Thyroid gland (tissue), 4 donors: ENCODE data around the gene AKR1C2. TPM values are rescaled to one million over a fixed set of nuclear protein-coding genes. Genes with fewer than 3 reads are reported as not detected.
"Not testable (repeated sequence)": the region's sequence is repeated elsewhere in the genome, so short reads cannot be mapped to it uniquely, and the experiment has no call there.

Source experiments
- DNase-seq, 2 donors: peaks; one replicate each; pipeline ENCODE4 v3.0.0-alpha.2; 2019
- H3K27ac ChIP-seq, 3 donors: fragments of 200-600 bp; sonication (generic); 1 replicate in 2 of 3; 2 replicates in 1 of 3; pipeline ENCODE4 v1.5.1; 2016 to 2019; ENCODE audit warnings: mild to moderate bottlenecking in 1 of 3, moderate library complexity in 1 of 3
- H3K27me3 ChIP-seq: fragments of 200-600 bp; sonication (generic); one replicate; pipeline ENCODE4 v1.5.1; 2019
- H3K36me3 ChIP-seq, 2 donors: fragments of 200-600 bp; sonication (generic); one replicate each; pipeline ENCODE4 v1.5.1; 2016 to 2019
- H3K4me1 ChIP-seq, 2 donors: fragments of 200-600 bp; sonication (generic); one replicate each; pipeline ENCODE4 v1.5.1; 2017 to 2019
- H3K4me3 ChIP-seq, 3 donors: fragments of 200-600 bp; sonication (generic); replicated peaks in 1 of 3; 1 replicate in 2 of 3; 2 replicates in 1 of 3; pipeline ENCODE4 v1.5.1; 2016; ENCODE audit warnings: mild to moderate bottlenecking in 1 of 3
- H3K9me3 ChIP-seq: fragments of 200-600 bp; sonication (generic); one replicate; pipeline ENCODE4 v1.5.1; 2017
- CTCF ChIP-seq, 6 experiments: fragments of 200-600 bp in 3 of 6; fragments of 450-650 bp in 3 of 6; sonication (generic) in 3 of 6; IDR thresholded peaks; one replicate each; pipeline ENCODE4 v1.5.1; 2016 to 2019; ENCODE audit warnings: antibody characterized with exemption in 6 of 6, mild to moderate bottlenecking in 2 of 6, inconsistent platforms in 1 of 6, moderate library complexity in 1 of 6
- POLR2A ChIP-seq, 2 donors: fragments of 450-650 bp; IDR thresholded peaks; one replicate each; pipeline ENCODE4 v1.6.1; 2017; ENCODE audit warnings: antibody characterized with exemption in 2 of 2, mild to moderate bottlenecking in 2 of 2, moderate library complexity in 1 of 2
- WGBS, 2 donors: methylation state at CpG; one replicate each; pipeline ENCODE4 v1.1.5; 2017; 5-methylcytosine and 5-hydroxymethylcytosine counted together
- intact Hi-C: fragments of 100-400 bp; cut with DNase I; formaldehyde crosslinking; loops from one replicate; pipeline ENCODE4 v1.15.1; 2023
- total RNA-seq, 4 donors: library from RNA; depleted of rRNA; stranded (reverse); fragments of >200 nt; gene quantifications; one replicate each; pipeline ENCODE4 v1.2.3, GENCODE V29; 2016

The AKR1C2 gene
- total RNA-seq, 4 donors from 2014 or later, result 48.2 to 59.9 (median 53.9) TPM

DNA sequence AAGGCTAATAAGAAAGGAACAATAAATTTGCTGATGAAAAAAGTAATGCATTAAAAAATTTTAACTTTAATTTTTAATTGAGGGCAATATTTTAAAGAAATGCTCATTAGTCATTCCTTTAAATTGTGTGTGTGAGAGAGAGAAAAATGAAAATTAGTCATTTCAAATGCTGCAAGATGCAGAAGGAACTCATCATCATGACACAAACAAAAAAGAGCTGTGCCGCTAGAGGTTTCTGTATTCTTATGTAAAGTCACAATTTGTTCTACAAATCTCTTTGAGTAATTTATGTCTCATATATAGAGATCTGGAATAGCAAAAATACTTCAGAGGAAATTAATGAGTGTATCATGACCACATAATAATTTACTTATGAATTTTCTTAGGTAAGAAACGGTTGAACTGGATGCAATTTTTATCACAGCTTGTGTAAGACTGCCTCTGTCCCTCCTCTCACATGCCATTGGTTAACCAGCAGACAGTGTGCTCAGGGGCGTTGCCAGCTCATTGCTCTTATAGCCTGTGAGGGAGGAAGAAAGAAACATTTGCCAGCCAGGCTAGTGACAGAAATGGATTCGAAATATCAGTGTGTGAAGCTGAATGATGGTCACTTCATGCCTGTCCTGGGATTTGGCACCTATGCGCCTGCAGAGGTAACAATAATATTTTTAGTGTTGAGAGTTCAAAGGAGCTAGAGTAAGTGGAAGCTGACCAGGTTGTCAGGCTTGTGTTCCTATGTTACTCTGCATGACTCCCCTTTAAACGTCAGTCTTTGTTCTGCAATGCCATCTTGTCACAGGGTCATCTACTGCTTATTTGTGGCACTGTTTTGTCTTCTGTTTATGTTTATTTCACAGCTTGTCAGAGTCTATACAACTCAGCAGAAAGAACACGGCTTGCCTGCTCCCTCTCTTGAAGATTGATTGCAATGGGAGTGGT lies 40.5 kb downstream of the AKR1C2 start, which contains the start of gene AKR1C1:
Gene AKR1C1 (plus strand): TSS at position 540 of the 939 bp plus-strand sequence. CDS start 30 bp downstream, at position 570.
- DNase-seq, H3K4me1 ChIP-seq, H3K36me3 ChIP-seq, H3K27me3 ChIP-seq, intact Hi-C loops, H3K9me3 ChIP-seq: not testable (repeated sequence)
- H3K4me3 ChIP-seq, result peak within 1 kb of the TSS in 2 of 3 donors; percentile 23 to 44
- 43 to 46% methylated on average over 6 to 7 of the region's 7 CpGs for WGBS, 2 donors
- TF ChIP-seq POLR2A (IDR thresholded peaks at IDR 0.05), result peak in 1 of 2 donors; percentile 71
- peak within 1 kb of the TSS in 2 of 3 donors; percentile 17 to 33 for H3K27ac ChIP-seq

DNA sequence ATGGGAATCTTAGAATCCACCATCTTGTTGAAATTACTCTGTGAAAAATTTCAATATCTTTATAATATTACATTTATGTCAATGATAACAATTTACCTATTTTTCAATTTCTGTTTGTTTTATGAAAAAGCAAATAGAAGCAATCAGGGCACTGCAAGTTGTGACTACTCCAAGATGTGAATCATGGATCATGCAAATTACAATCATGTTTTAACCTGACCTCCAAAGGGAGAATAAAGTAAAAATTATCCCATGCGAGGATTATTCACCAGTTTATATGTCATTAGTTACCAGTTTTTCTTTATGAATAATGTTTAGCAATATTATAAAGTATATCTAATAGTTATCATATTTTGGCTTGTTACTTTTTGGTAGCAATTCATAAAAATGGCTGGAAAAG lies 41.3 kb downstream of the AKR1C2 start:
- H3K27ac ChIP-seq, intact Hi-C loops, DNase-seq, H3K9me3 ChIP-seq, H3K4me1 ChIP-seq, H3K27me3 ChIP-seq, H3K36me3 ChIP-seq, H3K4me3 ChIP-seq: not testable (repeated sequence)
- 76 to 78% methylated on average over 1 of the region's 1 CpG for WGBS, 2 donors

DNA sequence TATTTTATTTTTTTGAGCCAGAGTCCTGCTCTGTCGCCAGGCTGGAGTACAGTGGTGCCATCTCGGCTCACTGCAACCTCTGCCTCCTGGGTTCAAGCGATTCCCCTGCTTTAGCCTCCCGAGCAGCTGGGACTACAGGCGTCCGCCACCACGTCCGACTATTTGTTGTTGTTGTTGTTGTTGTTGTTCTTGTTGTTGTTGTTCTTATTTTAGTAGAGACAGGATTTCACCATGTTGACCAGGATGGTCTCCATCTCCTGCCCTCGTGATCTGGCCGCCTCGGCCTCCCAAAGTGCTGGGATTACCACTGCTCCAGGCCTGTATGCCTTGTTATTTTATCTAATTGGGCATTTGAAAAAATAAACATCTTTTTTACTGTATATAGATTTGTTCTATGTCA lies 42.1 kb downstream of the AKR1C2 start:
- intact Hi-C loops, H3K36me3 ChIP-seq, H3K4me3 ChIP-seq, DNase-seq, H3K9me3 ChIP-seq, H3K4me1 ChIP-seq, H3K27ac ChIP-seq, H3K27me3 ChIP-seq: not testable (repeated sequence)
- WGBS, 2 donors, result 93 to 97% methylated on average over 11 of the region's 11 CpGs

DNA sequence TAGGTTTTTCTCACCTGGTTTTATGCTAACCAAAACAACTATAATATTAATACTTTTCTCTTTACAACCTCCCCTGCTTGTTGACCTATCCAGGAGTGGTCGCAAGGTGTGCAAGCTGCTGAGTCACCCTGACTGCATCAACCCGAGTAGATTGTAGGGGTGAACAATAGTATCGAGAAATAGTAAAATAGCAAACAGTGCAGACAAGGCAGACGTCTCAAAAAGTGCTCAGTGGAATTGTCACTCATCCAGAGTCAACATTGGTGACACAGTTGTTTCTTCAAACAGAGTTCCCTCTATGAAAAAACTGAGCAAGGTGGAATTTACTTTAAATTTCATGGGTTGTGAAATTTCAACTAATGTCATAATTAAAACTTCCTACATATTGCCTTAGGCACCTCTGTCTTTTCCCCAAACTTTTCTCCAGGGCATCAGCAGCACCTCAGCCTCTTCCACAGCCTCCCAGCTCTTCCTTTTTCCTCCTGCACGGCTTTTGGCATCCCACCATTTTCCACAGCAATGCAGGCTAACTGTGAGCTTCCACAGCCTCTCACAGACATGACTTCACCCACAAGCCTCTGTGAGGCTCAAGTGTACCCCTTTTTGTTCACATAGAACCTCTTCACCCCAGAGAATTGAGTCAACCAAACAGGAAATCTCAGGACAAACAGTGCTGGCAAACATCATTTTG lies 46.6 kb downstream of the AKR1C2 start:
- H3K27me3 ChIP-seq, H3K36me3 ChIP-seq, H3K27ac ChIP-seq, DNase-seq, H3K4me1 ChIP-seq, H3K9me3 ChIP-seq, intact Hi-C loops, H3K4me3 ChIP-seq: not testable (repeated sequence)
- 65 to 79% methylated on average over 5 of the region's 5 CpGs for WGBS, 2 donors

DNA sequence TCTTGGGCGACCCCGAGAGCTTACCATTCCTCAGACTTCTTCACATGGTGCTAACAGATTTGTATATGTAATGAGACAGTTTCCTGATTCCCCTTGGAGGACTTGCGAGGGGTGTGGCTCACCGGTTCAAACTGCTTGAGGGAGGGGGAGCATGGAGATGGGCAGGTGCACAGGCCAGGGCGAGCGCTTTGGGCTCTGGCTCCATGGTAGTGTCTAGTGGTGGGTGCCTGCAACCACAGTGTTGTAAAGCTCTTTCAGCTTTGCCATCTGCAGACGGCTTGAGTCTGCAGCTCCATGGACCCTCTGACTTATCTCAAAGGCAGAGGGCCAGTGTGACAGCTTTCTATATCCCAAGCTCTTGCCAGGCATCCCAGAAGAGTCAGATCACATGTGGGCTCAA lies 47.6 kb downstream of the AKR1C2 start:
- DNase-seq, H3K4me3 ChIP-seq, H3K36me3 ChIP-seq, H3K9me3 ChIP-seq, H3K27me3 ChIP-seq, H3K27ac ChIP-seq, intact Hi-C loops: not testable (repeated sequence)
- peaks cover 8 to 11% of the 10 kb centered on the region in 2 donors for H3K4me1 ChIP-seq
- 67 to 91% methylated on average over 4 to 6 of the region's 7 CpGs for WGBS, 2 donors

DNA sequence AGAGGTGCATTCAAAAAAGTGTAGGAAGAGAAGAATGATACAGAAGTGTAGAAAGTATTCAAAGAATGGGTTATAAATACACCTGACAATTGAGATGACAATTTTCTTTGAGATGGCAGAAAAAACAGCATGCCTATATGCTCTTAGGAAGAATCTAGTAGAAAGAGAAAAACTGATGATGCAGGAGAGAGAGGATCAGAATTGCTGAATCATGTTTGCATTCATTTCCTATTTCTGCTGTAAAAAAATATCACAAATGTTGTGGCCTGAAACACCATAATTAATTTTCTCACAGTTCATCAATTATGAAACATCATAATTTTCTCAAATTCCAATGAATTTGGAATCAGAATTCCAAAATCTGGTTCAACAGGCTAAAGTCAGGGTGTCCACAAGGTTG lies 50.3 kb downstream of the AKR1C2 start:
- Histone ChIP-seq H3K36me3 (no peaks in the 10 kb centered on the region), H3K27me3 (no peaks in the 10 kb centered on the region), H3K4me3 (no peak overlapping the region), H3K27ac (no peak overlapping the region), H3K9me3 (no peaks in the 10 kb centered on the region), H3K4me1 (peaks cover 14 to 28% of the 10 kb centered on the region in 2 donors)
- TF ChIP-seq POLR2A (IDR thresholded peaks at IDR 0.05) (no peak), CTCF (IDR thresholded peaks at IDR 0.05) (no peak)
- DNase-seq, result no peak
- intact Hi-C loops, result no loop called here

- H3K27me3 ChIP-seq, DNase-seq, intact Hi-C loops, H3K36me3 ChIP-seq, H3K9me3 ChIP-seq, H3K4me3 ChIP-seq: not testable (repeated sequence)
- H3K27ac ChIP-seq, result peak overlapping the region; percentile 25 to 34 (median 33)
- WGBS, 2 donors, result 33 to 53% methylated on average over 3 to 5 of the region's 5 CpGs
- TF ChIP-seq POLR2A (IDR thresholded peaks at IDR 0.05), result peak in 1 of 2 donors; percentile 25
- peaks cover 32 to 45% of the 10 kb centered on the region in 2 donors for H3K4me1 ChIP-seq
These were observed 52.0 kb downstream of the AKR1C2 start for GRCh38 chr10:4951512-4952162.
